ENCODE results near the gene BRD3.

BRD3 gene

GRCh38 chr9:134056483-134057306 lies 11.1 kb downstream of the BRD3 start:
- peak overlapping the region; percentile 100 for H3K27ac ChIP-seq
- TF ChIP-seq CTCF (conservative IDR thresholded peaks at IDR 0.05) = no peak

- no peak for TF ChIP-seq CTCF (conservative IDR thresholded peaks at IDR 0.05)
- peak overlapping the region; percentile 100 for H3K27ac ChIP-seq
Observed at GRCh38 chr9:134055981-134056461, 11.8 kb downstream of the BRD3 start.

GRCh38 chr9:134054891-134055811 lies 12.7 kb downstream of the BRD3 start:
- H3K27ac ChIP-seq = peak overlapping the region; percentile 100
- TF ChIP-seq CTCF (conservative IDR thresholded peaks at IDR 0.05) = no peak

DNA sequence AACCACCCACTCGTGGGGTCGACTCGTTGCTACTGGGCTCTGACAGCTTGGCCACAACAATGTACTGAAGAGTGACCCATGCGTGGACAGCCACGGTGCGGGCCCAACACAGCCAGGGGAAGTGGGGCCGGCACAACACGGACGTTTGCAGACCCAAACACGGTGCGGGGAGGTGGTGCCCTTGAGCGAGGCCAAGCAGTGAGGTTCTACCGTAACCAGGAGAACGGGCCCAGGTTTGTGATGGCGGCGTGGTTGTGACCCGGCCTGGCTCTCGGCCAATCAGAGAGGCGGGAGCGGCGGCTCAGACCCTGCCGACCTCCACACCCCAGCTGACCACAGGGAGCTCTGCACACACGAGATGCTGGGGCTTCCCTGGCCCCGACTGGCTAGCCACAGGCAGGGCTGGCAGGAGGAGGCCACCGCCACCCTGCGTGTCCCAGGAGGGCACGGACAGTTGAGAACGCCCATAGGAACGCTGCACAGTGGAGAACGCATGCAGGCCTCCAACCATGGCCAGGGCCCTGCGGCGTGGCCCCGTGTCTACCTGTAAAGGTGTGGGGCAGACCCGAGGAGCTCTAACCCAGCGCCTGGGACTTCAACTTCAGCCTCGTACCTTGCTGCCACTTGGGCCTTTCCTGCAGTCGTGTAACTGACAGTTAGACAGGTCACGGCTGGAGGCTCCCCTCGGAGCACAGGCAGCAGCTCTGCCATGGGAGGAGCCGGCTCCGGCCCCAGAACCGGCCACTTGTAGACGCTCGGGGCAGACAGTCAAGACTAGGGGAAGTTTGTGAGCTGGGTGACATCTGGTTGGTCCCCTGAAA lies 13.7 kb downstream of the BRD3 start:
- TF ChIP-seq CTCF (conservative IDR thresholded peaks at IDR 0.05) = no peak
- peak overlapping the region; percentile 100; the same call in 1 of the 2 replicates for H3K27ac ChIP-seq

DNA sequence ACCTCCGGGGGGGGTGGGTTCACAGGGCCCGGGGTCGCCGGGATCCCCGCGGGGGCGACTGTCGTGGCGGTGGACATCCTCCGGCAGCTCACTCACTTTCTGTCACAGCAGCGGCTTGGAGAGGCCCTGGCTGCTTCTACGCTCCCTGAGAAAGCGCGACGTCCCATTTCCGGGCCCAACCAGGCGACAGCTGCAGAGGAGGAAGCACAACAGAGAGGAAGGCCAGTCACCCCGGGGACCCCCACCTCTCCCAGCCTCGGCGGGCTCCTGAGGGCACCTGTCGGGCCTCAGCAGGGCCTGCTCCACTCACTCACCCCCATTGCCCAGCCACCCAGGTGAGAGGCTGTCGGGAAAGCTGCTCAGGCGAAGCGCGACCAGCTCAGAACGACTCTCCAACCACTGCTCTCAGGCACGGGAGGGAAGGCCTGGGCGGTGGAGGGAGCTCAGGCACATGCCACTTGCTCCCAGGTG lies 14.4 kb downstream of the BRD3 start:
- no peak for TF ChIP-seq CTCF (conservative IDR thresholded peaks at IDR 0.05)
- peak overlapping the region; percentile 10; the same call in 1 of the 2 replicates for H3K27ac ChIP-seq

DNA sequence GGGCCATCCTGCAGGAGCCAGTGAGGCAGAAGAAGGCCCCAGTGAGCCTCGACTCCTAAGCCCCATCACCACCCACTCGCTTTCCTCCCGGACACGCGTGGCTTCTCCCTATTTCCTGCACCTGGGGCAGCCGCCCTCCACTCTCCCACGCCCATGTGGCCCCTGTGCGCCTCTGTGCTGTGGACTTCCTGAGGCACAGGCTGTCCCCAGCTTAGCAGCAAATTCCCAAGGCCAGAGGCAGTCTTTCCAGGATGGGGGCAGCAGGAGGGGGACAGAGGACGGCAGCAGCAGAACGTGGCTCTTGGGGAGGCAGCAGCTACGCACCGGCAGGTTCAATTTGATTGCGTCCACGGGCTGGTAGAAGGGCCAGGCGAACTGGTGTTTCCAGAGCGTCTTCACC lies 14.9 kb downstream of the BRD3 start:
- H3K27ac ChIP-seq = peak overlapping the region; percentile 10; the same call in 1 of the 2 replicates
- no peak for TF ChIP-seq CTCF (conservative IDR thresholded peaks at IDR 0.05)

Measured in VCaP (cell line).